H9 (cell line): ENCODE measurements around the gene MICB. TPM values are rescaled to one million over a fixed set of nuclear protein-coding genes. Genes with fewer than 3 reads are reported as not detected.

Experiments
- DNase-seq: peaks from one replicate; pipeline ENCODE4 v3.0.0-alpha.2; 2017
- H2AFZ ChIP-seq: one replicate; pipeline ENCODE4 v1.6.1; 2013; ENCODE audit warnings: mild to moderate bottlenecking, low read length, control low read depth, moderate library complexity
- H2AK5ac ChIP-seq: 2 replicates; pipeline ENCODE4 v1.6.1; 2013; ENCODE audit warnings: low read length, control low read depth, mixed read lengths; ENCODE audit not compliant: insufficient read length
- H2BK120ac ChIP-seq: one replicate; pipeline ENCODE4 v1.6.1; 2013; ENCODE audit warnings: low read depth, mild to moderate bottlenecking, low read length, control low read depth, inconsistent platforms; ENCODE audit not compliant: poor library complexity, severe bottlenecking
- H2BK12ac ChIP-seq: 2 replicates; pipeline ENCODE4 v1.6.1; 2013; ENCODE audit warnings: low read length, control low read depth, mixed read lengths, low read depth; ENCODE audit not compliant: insufficient read length
- H2BK15ac ChIP-seq: 2 replicates; pipeline ENCODE4 v1.6.1; 2013; ENCODE audit warnings: low read depth, low read length, control low read depth
- H2BK20ac ChIP-seq: one replicate; pipeline ENCODE4 v1.6.1; 2013; ENCODE audit warnings: low read depth, mild to moderate bottlenecking, low read length, control low read depth, inconsistent platforms; ENCODE audit not compliant: poor library complexity, severe bottlenecking
- H2BK5ac ChIP-seq: 2 replicates; pipeline ENCODE4 v1.6.1; 2013; ENCODE audit warnings: low read length, control low read depth, mixed read lengths; ENCODE audit not compliant: insufficient read length
- H3K14ac ChIP-seq: 2 replicates; pipeline ENCODE4 v1.6.1; 2013; ENCODE audit warnings: low read length, control low read depth; ENCODE audit not compliant: insufficient read depth
- H3K18ac ChIP-seq: 2 replicates; pipeline ENCODE4 v1.6.1; 2013; ENCODE audit warnings: low read depth, mild to moderate bottlenecking, mixed read lengths, low read length, control low read depth; ENCODE audit not compliant: insufficient read length
- H3K23ac ChIP-seq: 2 replicates; pipeline ENCODE4 v1.6.1; 2013; ENCODE audit warnings: low read length, control low read depth, mixed read lengths, low read depth; ENCODE audit not compliant: insufficient read length
- H3K23me2 ChIP-seq: 2 replicates; pipeline ENCODE4 v1.6.1; 2013; ENCODE audit warnings: low read depth, mild to moderate bottlenecking, mixed read lengths, low read length, control low read depth; ENCODE audit not compliant: insufficient read length, poor library complexity, severe bottlenecking
- H3K27ac ChIP-seq: 2 replicates; pipeline ENCODE4 v1.5.1; 2013; ENCODE audit warnings: low read length, control low read depth, mixed read lengths, low read depth; ENCODE audit not compliant: insufficient read length
- H3K27me3 ChIP-seq: 2 replicates; pipeline ENCODE4 v1.6.1; 2013; ENCODE audit warnings: low read length, control low read depth, inconsistent platforms; ENCODE audit not compliant: insufficient read depth
- H3K4ac ChIP-seq: 2 replicates; pipeline ENCODE4 v1.6.1; 2013; ENCODE audit warnings: low read depth, mild to moderate bottlenecking, control low read depth, inconsistent platforms, low read length, moderate library complexity
- H3K4me1 ChIP-seq: 2 replicates; pipeline ENCODE4 v1.6.1; 2013; ENCODE audit warnings: low read length, control low read depth, inconsistent platforms; ENCODE audit not compliant: insufficient read depth
- H3K4me2 ChIP-seq: 2 replicates; pipeline ENCODE4 v1.6.1; 2013; ENCODE audit warnings: low read length, control low read depth, mixed read lengths; ENCODE audit not compliant: insufficient read length, insufficient read depth
- H3K56ac ChIP-seq: 2 replicates; pipeline ENCODE4 v1.6.1; 2013; ENCODE audit warnings: low read depth, mild to moderate bottlenecking, mixed read lengths, low read length, control low read depth; ENCODE audit not compliant: insufficient read length
- H3K79me1 ChIP-seq: 2 replicates; pipeline ENCODE4 v1.6.1; 2013; ENCODE audit warnings: low read depth, mild to moderate bottlenecking, moderate library complexity, low read length, control low read depth, inconsistent platforms; ENCODE audit not compliant: insufficient read depth, poor library complexity, severe bottlenecking
- H3K79me2 ChIP-seq: 2 replicates; pipeline ENCODE4 v1.6.1; 2013; ENCODE audit warnings: low read length, control low read depth, inconsistent platforms; ENCODE audit not compliant: insufficient read depth
- H3K9ac ChIP-seq: 2 replicates; pipeline ENCODE4 v1.6.1; 2013; ENCODE audit warnings: low read length, control low read depth, mixed read lengths; ENCODE audit not compliant: insufficient read length; ENCODE audit errors: extremely low read depth
- H3K9me3 ChIP-seq: one replicate; pipeline ENCODE4 v1.6.1; 2013; ENCODE audit warnings: low read depth, low read length, inconsistent platforms; ENCODE audit not compliant: control insufficient read depth
- H3T11ph ChIP-seq: one replicate; pipeline ENCODE4 v1.6.1; 2013; ENCODE audit warnings: mild to moderate bottlenecking, low read length, control low read depth, inconsistent platforms
- H4K20me1 ChIP-seq: one replicate; pipeline ENCODE4 v1.6.1; 2013; ENCODE audit not compliant: control insufficient read depth, insufficient read length, insufficient read depth
- H4K5ac ChIP-seq: 2 replicates; pipeline ENCODE4 v1.6.1; 2013; ENCODE audit warnings: low read depth, mild to moderate bottlenecking, mixed read lengths, low read length, control low read depth; ENCODE audit not compliant: insufficient read length
- H4K8ac ChIP-seq: replicated peaks from 2 replicates; pipeline ENCODE4 v1.6.1; 2013; ENCODE audit warnings: low read length, control low read depth, mixed read lengths, low read depth; ENCODE audit not compliant: insufficient read length
- H4K91ac ChIP-seq: 2 replicates; pipeline ENCODE4 v1.6.1; 2013; ENCODE audit warnings: low read depth, mild to moderate bottlenecking, moderate library complexity, mixed read lengths, low read length, control low read depth; ENCODE audit not compliant: insufficient read length
- H3K27ac Mint-ChIP-seq, 3 experiments: 2 replicates in 2 of 3; 3 replicates in 1 of 3; pipeline ENCODE4 v1.8.0; 2020 to 2021; ENCODE audit warnings: mixed read lengths in 3 of 3, mild to moderate bottlenecking in 1 of 3, moderate library complexity in 1 of 3
- H3K27me3 Mint-ChIP-seq: 2 replicates; pipeline ENCODE4 v1.8.0; 2021; ENCODE audit warnings: low read depth, mild to moderate bottlenecking, moderate library complexity, mixed read lengths
- H3K36me3 Mint-ChIP-seq, 3 experiments: 2 replicates in 2 of 3; 3 replicates in 1 of 3; pipeline ENCODE4 v1.8.0; 2020 to 2021; ENCODE audit warnings: low read depth in 3 of 3, mixed read lengths in 3 of 3; ENCODE audit not compliant: insufficient read depth in 1 of 3
- H3K4me1 Mint-ChIP-seq, 2 experiments: 2 replicates each; pipeline ENCODE4 v1.8.0; 2020; ENCODE audit warnings: mixed read lengths in 2 of 2
- H3K4me3 Mint-ChIP-seq, 2 experiments: 2 replicates in 1 of 2; 3 replicates in 1 of 2; pipeline ENCODE4 v1.8.0; 2020 to 2021; ENCODE audit warnings: mild to moderate bottlenecking in 2 of 2, mixed read lengths in 2 of 2, moderate library complexity in 1 of 2
- H3K9me3 Mint-ChIP-seq, 2 experiments: 2 replicates in 1 of 2; 3 replicates in 1 of 2; pipeline ENCODE4 v1.8.0; 2020; ENCODE audit warnings: mild to moderate bottlenecking in 2 of 2, mixed read lengths in 2 of 2, moderate library complexity in 1 of 2
- WGBS: extraction: QIAGEN DNeasy Blood & Tissue Kit; methylation state at CpG from one replicate; pipeline ENCODE4 v1.1.7; 2013; ENCODE audit warnings: missing lambda C conversion rate, low lambda C conversion rate, mixed read lengths; ENCODE audit not compliant: insufficient read length; ENCODE audit errors: extremely low coverage; 5-methylcytosine and 5-hydroxymethylcytosine counted together
- total RNA-seq: library from RNA; stranded (reverse); gene quantifications from 2 replicates; pipeline ENCODE4 v1.2.1, GENCODE V29; 2021
- TF ChIP-seq, protein P1 (sequence below): fragments of 200-600 bp; sonication (generic); conservative IDR thresholded peaks from 3 replicates; pipeline ENCODE4 v1.8.0; 2021; ENCODE audit warnings: antibody characterized with exemption, mild to moderate bottlenecking

The MICB gene
- total RNA-seq, 1 experiment from 2014 or later: 6.2 TPM

DNA sequence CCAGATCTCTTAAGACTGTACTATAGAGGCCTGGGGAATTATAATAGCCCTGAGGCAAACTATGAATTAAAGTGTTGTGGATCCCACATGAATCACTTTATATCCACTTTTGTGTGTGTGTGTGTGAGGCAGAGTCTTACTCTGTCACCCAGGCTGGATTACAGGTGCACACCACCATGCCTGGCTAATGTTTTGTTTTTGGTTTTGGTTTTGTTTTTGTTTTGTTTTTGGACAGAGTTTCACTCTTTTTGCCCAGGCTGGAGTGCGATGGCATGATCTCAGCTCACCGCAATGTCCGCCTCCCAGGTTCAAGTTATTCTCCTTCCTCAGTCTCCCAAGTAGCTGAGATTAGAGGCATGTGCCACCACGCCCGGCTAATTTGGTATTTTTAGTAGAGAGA, 32.2 kb upstream of the MICB start:
- DNase-seq: no peak
- H3K23me2 ChIP-seq: no peaks in the 10 kb centered on the region
- no peak overlapping the region for H3T11ph ChIP-seq
- H3K4me1 ChIP-seq: peaks cover 6% of the 10 kb centered on the region; the same call in 1 of the 2 replicates
- no peak overlapping the region for H2AK5ac ChIP-seq
- H3K36me3 Mint-ChIP-seq: peaks cover 0 to 3% (median 0%) of the 10 kb centered on the region in 3 experiments; a peak in 1 of 7 replicates
- H4K91ac ChIP-seq: no peak overlapping the region
- peaks cover 12 to 19% of the 10 kb centered on the region in 2 experiments for H3K4me1 Mint-ChIP-seq
- no peak overlapping the region for H2BK15ac ChIP-seq
- no peak overlapping the region for H4K8ac ChIP-seq
- H3K4me2 ChIP-seq: no peak overlapping the region
- no peaks in the 10 kb centered on the region for H3K27me3 ChIP-seq
- no peaks in the 10 kb centered on the region for H4K20me1 ChIP-seq
- H2BK20ac ChIP-seq: no peak overlapping the region
- no peak overlapping the region for H2BK120ac ChIP-seq
- no peak overlapping the region for H3K23ac ChIP-seq
- H3K18ac ChIP-seq: no peak overlapping the region
- H3K79me2 ChIP-seq: no peaks in the 10 kb centered on the region
- H2BK5ac ChIP-seq: no peak overlapping the region
- no peak overlapping the region; a peak in 1 of 7 replicates for H3K27ac Mint-ChIP-seq
- peaks cover 31% of the 10 kb centered on the region for H3K27me3 Mint-ChIP-seq
- no peak overlapping the region for H3K27ac ChIP-seq
- H3K9me3 ChIP-seq: no peaks in the 10 kb centered on the region
- no peak overlapping the region for H3K4ac ChIP-seq
- no peak overlapping the region for H2AFZ ChIP-seq
- no peak overlapping the region for H3K56ac ChIP-seq
- TF ChIP-seq, protein P1, sequence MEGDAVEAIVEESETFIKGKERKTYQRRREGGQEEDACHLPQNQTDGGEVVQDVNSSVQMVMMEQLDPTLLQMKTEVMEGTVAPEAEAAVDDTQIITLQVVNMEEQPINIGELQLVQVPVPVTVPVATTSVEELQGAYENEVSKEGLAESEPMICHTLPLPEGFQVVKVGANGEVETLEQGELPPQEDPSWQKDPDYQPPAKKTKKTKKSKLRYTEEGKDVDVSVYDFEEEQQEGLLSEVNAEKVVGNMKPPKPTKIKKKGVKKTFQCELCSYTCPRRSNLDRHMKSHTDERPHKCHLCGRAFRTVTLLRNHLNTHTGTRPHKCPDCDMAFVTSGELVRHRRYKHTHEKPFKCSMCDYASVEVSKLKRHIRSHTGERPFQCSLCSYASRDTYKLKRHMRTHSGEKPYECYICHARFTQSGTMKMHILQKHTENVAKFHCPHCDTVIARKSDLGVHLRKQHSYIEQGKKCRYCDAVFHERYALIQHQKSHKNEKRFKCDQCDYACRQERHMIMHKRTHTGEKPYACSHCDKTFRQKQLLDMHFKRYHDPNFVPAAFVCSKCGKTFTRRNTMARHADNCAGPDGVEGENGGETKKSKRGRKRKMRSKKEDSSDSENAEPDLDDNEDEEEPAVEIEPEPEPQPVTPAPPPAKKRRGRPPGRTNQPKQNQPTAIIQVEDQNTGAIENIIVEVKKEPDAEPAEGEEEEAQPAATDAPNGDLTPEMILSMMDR: no peak
- no peak overlapping the region for H2BK12ac ChIP-seq
- H3K9me3 Mint-ChIP-seq: no peaks in the 10 kb centered on the region
- WGBS: no CpG with 5 or more reads among the region's 5 CpGs
- H3K14ac ChIP-seq: no peak overlapping the region
- H3K4me3 Mint-ChIP-seq: no peak overlapping the region
- H3K79me1 ChIP-seq: no peaks in the 10 kb centered on the region
- H4K5ac ChIP-seq: no peak overlapping the region
- no peak overlapping the region for H3K9ac ChIP-seq
